Activated gamma-delta T cell treated with Interleukin-2 at 50 U/mL for 16 hours (primary cell): ENCODE measurements around the gene ENO3.
"Not testable (repeated sequence)": the region's sequence is repeated elsewhere in the genome, so short reads cannot be mapped to it uniquely, and the experiment has no call there.

Experiments used
- DNase-seq: peaks from one replicate; pipeline ENCODE4 v3.0.0-alpha.2; 2020

Gene ENO3

GRCh38 chr17:4950746-4951204, at the start of gene ENO3:
Gene ENO3 (plus strand): TSS chr17:4951119. CDS start chr17:4951830, 711 bp downstream.
- DNase-seq = no peak

DNA sequence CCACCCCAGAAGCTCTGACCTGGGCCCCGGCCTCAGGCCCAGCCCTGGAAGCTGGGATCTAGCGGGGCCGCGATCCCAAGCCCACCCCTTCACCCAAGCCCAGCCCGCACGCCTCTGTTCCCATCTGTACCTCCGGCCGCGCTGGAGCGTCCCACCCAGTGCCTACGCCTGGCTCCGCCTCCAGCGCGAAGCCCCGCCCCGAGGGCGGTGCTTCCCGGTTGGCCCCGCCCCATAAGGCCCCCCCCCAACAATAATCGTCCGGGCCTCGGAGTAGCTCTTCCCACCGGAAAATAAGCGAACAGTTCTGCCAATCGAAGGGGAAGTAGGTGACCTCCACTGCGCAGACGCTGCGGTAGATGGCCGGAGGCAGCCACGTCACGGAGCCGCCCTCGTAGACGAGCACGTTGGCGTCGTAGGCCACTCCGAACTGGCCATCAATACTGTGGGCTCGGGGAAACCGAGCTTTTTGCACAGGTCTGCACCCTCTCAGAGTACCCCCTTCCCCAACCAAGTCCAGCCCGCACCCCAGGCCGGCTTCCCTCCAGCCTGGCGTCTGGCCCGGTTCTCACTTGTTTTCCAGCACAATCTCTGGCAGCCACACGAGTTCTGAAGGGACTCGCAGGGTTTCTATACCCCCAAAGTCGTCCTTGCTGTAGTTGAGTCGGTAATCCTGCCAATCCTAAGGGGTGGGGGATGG, 49.1 kb upstream of the ENO3 start:
- no peak for DNase-seq

DNA sequence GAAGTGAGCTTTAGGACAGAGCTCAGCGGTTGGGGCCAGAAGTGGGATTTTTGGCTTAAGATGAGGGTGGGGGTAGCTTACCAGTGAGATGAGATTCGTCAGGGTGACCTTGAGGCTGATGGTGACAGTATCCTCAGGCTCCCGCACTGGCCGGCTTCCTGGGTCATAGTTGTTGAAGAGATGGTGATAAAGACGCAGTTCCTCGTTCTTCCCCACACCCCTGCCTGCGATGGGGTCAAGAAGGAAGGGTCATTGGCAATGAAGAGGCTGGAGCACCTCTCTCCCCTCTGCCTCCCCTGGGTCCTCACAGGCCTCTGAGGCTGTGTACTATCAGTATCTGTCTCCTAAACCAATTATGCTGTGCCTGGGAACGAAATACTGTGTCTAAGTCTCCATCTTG, 48.4 kb upstream of the ENO3 start:
- DNase-seq = no peak

DNA sequence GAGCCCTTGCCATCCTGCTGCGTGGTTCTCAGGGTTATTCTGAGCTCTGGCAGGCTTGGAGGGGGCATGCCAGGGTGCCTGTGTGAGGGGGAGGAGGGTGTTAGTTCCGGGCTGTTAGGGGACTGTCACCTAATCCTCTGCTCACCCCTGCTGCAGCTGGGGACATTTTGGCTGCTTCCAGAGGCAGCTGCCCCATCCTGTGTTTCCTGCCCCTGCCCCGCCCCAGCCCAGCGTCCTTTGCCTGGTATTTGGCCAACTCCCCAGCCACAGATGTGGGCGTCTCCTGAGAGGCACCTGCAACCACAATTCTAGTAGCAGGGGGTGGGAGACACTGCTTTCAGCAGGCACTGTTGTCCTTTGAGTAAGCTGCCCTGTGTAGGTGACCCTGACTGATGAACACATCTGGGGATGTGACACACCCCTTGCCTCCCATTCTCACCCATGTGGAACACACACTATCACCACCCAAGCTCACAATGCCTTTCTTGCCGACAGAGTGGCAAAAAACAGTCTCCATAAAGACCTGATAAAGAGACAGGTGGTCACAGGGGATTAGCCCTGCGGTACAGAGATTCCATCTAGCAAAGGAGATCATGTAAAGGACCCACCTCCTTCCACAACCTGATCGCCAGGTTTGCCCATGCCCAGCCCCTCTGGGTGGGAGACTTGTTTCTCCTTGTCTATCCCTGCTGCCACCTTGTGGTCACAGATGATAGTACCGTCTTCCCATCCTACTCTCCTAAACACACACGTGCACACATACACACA, 47.7 kb upstream of the ENO3 start, which contains the start of gene CHRNE:
CHRNE (minus strand) TSS at position 48 of the 768 bp plus-strand sequence; CDS start at position 13, 35 bp downstream.
- DNase-seq = peak; percentile 74

DNA sequence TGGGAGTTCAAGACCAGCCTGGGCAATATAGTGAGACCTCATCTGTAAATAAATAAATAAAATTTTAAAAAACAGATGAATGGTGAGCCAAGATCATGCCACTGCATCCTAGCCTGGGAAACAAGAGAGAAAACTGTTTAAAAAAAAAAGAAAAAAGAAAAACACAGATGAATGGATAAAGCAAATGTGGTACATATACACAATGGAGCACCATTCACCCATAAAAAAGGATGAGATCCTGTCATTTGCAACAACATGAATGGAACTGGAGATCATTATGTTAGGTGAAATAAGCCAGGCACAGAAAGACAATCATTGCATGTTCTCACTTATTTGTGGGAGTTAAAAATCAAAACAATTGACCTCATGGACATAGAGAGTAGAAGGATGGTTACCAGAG, 44.3 kb upstream of the ENO3 start:
- not testable (repeated sequence) for DNase-seq

GRCh38 chr17:4908301-4908700, 42.6 kb upstream of the ENO3 start:
- DNase-seq = no peak

- DNase-seq = peak; percentile 75
Observed at GRCh38 chr17:4908711-4909496, 42.0 kb upstream of the ENO3 start.

GRCh38 chr17:4913994-4914393, 36.9 kb upstream of the ENO3 start:
- no peak for DNase-seq

DNA sequence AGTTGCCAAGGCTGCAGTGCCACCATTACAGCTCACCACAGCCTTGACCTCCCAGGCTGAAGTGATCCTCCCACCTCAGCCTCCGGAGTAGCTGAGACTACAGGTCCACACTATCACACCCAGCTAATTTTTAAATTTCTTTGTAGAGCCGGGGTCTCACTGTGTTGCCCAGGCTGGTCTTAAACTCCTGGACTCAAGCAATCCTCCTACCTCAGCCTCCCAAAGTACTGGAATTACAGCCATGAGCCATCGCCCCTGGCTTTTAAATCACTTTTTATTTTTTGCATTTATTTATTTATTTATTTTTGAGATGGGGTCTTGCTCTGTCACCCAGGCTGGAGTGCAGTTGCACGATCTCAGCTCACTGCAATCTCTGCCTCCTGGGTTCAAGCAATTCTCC, 36.4 kb upstream of the ENO3 start:
- not testable (repeated sequence) for DNase-seq

- no peak for DNase-seq
Observed at GRCh38 chr17:4919511-4920047, 31.3 kb upstream of the ENO3 start.

DNA sequence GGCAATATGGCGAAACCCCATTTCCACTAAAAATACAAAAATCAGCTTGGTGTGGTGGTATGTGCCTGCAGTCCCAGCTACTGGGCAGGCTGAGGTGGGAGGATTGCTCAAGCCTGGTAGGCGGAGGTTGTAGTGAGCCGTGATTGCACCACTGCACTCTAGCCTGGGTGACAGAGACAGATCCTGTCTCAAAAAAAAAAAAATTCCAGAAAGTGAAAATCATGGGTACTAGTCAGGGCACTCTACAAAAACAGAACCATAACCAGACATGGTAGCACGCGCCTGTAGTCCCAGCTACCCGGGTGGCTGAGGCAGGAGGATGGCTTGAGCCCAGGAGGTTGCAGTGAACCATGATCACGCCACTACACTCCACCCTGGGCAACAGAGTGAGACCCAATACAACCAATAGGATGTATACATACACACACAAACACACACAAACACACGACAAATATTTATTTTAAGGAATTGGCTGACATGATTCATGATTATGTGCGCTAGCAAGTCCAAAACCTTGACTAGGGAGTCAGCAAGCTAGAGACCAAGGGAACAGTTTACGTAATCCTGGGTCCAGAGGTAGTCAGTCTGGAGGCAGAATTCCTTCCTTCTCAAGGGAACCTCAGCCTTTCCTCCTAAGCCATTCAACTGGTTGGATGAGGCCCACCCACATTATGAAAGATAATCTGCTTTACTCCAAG, 30.4 kb upstream of the ENO3 start:
- DNase-seq = no peak

DNA sequence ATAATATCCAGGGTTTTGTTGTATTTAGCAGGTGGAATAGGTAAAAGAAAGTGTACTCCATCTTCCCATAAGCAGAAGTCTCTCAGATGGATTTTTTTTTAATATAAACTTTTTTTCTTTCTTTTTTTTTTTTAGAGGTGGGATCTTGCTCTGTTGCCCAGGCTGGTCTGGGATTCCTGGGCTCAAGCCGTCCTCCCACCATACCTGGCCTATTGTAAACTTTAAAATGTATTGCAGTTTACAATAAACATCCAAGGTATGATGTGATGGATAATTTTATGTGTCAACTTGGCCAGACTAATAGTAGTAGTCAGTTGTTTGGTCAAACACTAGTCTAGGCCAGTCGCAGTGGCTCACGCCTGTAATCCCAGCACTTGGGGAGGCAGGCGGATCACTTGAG, 29.6 kb upstream of the ENO3 start:
- DNase-seq = no peak

DNA sequence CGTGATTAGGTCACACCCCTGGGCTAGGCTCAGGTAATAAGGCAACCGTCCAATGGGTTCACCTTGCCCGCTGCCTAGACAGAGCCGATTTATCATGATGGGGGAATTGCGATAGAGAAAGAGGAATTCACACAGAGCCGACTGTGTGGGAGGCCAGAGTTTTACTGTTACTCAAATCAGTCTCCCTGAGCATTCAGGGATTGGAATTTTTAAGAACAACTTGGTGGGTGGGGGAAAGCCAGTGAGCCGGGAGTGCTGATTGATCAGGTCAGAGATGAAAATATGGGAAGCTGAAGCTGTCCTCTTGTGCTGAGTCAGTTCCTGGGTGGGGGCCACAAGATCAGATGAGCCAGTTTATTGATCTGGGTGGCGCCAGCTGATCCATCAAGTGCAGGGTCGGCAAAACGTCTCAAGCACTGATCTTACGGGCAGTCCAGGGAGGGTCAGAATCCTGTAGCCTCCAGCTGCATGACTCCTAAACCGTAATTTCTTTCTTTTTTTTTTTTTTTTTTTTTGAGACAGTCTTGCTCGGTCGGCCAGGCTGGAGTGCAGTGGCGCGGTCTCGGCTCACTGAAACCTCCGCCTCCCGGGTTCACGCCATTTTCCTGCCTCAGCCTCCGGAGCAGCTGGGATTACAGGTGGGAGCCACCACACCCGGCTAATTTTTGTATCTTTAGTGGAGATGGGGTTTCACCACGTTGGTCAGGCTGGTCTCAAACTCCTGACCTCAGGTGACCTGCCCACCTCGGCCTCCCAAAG, 24.2 kb upstream of the ENO3 start:
- DNase-seq = not testable (repeated sequence)

GRCh38 chr17:4928881-4929280, 22.0 kb upstream of the ENO3 start:
- no peak for DNase-seq

GRCh38 chr17:4931963-4932362, 19.0 kb upstream of the ENO3 start, which contains the start of gene GP1BA:
Gene GP1BA (plus strand): TSS chr17:4932277. CDS start chr17:4932605, 328 bp downstream.
- DNase-seq = no peak

GRCh38 chr17:4932756-4933155, 18.2 kb upstream of the ENO3 start:
- DNase-seq = no peak

- no peak for DNase-seq
Observed at GRCh38 chr17:4933646-4934045, 17.3 kb upstream of the ENO3 start.

DNA sequence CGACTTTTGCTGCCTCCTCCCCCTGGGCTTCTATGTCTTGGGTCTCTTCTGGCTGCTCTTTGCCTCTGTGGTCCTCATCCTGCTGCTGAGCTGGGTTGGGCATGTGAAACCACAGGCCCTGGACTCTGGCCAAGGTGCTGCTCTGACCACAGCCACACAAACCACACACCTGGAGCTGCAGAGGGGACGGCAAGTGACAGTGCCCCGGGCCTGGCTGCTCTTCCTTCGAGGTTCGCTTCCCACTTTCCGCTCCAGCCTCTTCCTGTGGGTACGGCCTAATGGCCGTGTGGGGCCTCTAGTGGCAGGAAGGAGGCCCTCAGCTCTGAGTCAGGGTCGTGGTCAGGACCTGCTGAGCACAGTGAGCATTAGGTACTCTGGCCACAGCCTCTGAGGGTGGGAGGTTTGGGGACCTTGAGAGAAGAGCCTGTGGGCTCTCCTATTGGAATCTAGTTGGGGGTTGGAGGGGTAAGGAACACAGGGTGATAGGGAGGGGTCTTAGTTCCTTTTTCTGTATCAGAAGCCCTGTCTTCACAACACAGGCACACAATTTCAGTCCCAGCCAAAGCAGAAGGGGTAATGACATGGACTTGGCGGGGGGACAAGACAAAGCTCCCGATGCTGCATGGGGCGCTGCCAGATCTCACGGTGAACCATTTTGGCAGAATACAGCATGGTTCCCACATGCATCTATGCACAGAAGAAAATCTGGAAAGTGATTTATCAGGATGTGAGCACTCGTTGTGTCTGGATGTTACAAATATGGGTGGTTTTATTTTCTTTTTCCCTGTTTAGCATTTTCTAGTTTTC, 16.5 kb upstream of the ENO3 start:
- no peak for DNase-seq

DNA sequence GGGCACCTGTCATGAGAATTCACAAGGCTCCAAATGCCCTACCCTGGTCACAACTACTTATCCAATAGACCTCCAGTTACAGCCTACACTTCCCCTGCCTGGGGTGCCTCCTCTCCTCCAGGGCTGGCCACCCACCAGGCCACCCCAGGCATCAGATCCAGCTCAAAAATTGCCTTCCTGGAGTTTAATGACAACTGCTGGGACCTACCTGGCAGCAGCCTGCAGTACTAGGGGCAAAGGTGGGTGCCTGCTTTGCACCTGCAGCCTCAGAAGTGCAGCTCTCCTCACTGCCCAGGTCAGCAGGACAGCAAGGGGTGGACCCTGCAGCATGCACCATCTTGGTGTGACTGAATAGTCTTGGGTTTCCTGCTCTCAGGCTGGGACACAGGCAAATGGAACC, 15.3 kb upstream of the ENO3 start:
- DNase-seq = no peak

- no peak for DNase-seq
Observed at GRCh38 chr17:4936436-4936835, 14.5 kb upstream of the ENO3 start.

- no peak for DNase-seq
Observed at GRCh38 chr17:4937553-4937952, 13.4 kb upstream of the ENO3 start.
